ENCODE data around the gene KCNIP3.
"Not testable (repeated sequence)": the region's sequence is repeated elsewhere in the genome, so short reads cannot be mapped to it uniquely, and the experiment has no call there.

The KCNIP3 gene

GRCh38 chr2:95383635-95384027, 86.5 kb downstream of the KCNIP3 start:
- no peak for DNase-seq (ENCODE audit: low read depth, low spot score)

GRCh38 chr2:95384854-95385569, 87.9 kb downstream of the KCNIP3 start:
- no peak for DNase-seq (ENCODE audit: low read depth, low spot score)

DNA sequence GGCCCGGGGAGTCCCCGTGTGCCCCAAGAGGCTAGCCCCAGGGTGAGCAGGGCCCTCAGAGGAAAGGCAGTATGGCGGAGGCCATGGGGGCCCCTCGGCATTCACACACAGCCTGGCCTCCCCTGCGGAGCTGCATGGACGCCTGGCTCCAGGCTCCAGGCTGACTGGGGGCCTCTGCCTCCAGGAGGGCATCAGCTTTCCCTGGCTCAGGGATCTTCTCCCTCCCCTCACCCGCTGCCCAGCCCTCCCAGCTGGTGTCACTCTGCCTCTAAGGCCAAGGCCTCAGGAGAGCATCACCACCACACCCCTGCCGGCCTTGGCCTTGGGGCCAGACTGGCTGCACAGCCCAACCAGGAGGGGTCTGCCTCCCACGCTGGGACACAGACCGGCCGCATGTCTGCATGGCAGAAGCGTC, 88.4 kb downstream of the KCNIP3 start:
- no peak for DNase-seq (ENCODE audit: low read depth, low spot score)

- DNase-seq (ENCODE audit: low read depth, low spot score) = no peak
These were observed 88.9 kb downstream of the KCNIP3 start for GRCh38 chr2:95386031-95386430.

DNA sequence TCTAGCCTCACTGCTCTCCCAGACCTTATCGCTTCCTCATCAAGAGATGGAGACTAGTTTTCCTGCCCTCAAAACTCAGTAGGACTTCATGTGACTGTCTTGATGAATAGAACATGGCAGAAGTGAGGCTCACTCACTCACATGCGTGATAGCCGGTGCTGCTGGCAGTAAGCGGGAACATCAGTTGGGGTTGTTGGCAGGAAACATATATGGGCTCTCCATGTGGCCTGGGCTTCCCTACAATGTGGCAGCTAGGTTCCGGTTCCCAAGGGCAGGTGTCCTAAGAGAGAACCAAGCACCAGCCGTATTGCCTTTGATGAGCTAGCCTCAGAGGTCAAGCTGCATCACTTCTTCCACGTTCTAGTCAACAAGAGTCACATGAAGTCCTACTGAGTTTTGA, 90.2 kb downstream of the KCNIP3 start:
- DNase-seq (ENCODE audit: low read depth, low spot score) = no peak

DNA sequence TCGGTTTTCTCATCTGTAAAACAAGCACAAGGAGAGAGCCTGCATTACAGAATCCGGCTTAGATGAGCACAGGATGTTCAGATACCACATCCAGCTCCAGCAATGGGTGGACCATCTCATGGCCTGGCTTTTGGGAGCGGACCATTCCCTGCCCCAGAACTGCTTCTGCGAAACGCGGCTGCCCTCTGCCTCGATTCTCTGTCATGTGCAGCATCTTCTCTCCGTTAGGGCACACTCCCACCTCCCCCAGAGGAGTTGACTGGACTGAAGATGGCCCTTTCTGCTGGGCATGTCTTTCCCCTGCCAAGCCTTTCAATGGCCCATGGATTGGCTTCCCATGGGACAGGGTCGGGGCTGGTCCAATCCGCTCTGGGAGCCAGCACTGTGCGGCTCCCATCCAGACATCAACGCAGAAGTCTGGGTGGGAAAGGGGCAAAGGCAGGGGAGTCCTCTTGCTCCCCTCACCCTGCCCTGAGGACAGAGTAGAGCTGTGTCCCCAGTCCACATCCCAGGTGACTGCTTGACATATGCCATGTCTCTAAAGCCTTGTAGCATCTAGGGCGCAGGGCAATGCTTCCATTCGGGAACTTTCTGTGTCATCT, 91.0 kb downstream of the KCNIP3 start:
- no peak for DNase-seq (ENCODE audit: low read depth, low spot score)

DNA sequence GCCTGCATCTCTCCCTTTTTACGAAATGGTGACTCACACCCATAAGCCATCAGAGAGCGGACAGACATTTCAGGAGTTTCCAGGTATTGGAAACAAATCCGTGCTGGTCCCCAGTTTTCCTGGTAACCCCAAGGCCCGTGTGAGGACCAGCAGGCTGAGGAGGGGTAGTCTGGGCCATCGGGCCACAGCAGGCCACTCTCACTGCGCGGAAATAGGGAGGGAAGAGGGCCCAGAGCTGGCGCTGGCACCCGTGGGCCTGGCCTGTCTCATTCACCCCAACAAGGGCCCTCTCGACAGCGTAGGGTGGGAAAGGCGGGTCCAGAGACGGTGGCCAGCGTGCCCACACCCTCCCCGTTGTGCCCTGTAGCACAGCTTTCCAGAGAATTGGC, 91.7 kb downstream of the KCNIP3 start:
- no peak for DNase-seq (ENCODE audit: low read depth, low spot score)

GRCh38 chr2:95389245-95390119, 92.3 kb downstream of the KCNIP3 start:
- peak; percentile 29 for DNase-seq (ENCODE audit: low read depth, low spot score)

GRCh38 chr2:95390272-95390880, 93.2 kb downstream of the KCNIP3 start:
- DNase-seq (ENCODE audit: low read depth, low spot score) = no peak

DNA sequence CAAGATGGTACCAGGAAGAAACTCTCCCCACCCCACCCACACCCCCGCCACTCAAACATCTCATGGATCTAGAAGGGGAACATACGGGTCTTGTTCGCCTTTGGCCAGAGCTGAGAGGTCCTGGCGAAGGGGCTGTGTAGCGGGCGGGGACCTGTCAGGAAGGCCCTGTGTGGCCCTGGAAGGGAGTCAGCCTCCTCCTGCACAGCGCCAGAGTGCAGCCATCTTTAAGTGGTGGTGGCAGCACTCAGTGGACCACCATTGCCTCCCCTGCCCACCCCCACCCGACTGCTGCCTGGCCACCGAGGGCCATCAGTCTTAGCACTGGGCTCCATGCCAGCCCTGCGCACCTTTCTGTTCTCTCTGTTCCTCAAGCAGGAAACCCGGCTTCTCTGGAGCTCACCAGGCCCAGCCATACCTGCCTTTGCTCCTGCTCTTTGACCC, 93.8 kb downstream of the KCNIP3 start:
- no peak for DNase-seq (ENCODE audit: low read depth, low spot score)

- DNase-seq (ENCODE audit: low read depth, low spot score) = no peak
These were observed 94.6 kb downstream of the KCNIP3 start for GRCh38 chr2:95391641-95392310.

GRCh38 chr2:95392320-95392719, 95.2 kb downstream of the KCNIP3 start:
- no peak for DNase-seq (ENCODE audit: low read depth, low spot score)

- DNase-seq (ENCODE audit: low read depth, low spot score) = no peak
These were observed 95.7 kb downstream of the KCNIP3 start for GRCh38 chr2:95392730-95393455.

GRCh38 chr2:95393901-95394300, 96.8 kb downstream of the KCNIP3 start:
- no peak for DNase-seq (ENCODE audit: low read depth, low spot score)

DNA sequence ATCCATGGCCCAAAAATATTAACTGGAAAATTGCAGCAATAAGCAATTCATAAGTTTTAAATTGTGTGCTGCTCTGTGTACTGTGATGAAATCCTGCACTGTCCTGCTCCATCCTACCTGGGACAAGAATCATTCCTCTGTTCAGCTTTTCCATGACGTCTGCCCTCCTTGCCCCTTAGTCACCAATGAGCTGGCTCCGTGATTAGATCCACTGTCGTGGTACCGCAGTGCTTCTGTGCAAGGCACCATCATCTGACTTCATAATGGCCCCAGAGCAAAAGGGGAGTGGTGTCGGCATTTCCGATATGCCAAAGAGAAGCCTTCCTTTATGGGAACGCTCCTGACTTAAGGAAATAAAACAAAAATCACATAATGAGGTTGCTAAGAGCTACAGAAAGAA, 101.9 kb downstream of the KCNIP3 start:
- no peak for DNase-seq (ENCODE audit: low read depth, low spot score)

DNA sequence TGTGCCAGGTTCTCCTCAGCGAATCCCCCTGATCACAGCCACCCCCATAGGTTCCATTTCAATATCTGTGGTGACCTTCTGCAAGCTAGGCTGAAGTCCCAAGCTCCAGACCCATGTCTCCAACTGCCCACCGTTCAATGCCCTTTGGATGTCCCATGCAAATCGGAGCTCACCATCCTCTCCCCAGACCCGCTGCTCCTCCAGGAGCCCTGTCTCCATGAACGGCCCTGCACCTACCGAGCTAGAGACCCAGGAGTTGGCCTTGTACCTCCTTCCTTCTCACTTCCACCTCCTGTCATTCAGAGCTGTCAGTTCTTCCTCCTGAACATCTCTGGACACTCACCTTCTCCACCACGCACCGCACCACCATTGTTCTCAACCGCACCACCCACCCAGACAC, 104.3 kb downstream of the KCNIP3 start:
- DNase-seq (ENCODE audit: low read depth, low spot score) = no peak

GRCh38 chr2:95402004-95402369, 104.8 kb downstream of the KCNIP3 start:
- DNase-seq (ENCODE audit: low read depth, low spot score) = not testable (repeated sequence)

- DNase-seq (ENCODE audit: low read depth, low spot score) = peak; percentile 55
These were observed 105.4 kb downstream of the KCNIP3 start, which contains the start of gene FAHD2A for GRCh38 chr2:95402370-95403203. FAHD2A (plus strand) TSS chr2:95402708; CDS start chr2:95405559, 2,851 bp downstream.

DNA sequence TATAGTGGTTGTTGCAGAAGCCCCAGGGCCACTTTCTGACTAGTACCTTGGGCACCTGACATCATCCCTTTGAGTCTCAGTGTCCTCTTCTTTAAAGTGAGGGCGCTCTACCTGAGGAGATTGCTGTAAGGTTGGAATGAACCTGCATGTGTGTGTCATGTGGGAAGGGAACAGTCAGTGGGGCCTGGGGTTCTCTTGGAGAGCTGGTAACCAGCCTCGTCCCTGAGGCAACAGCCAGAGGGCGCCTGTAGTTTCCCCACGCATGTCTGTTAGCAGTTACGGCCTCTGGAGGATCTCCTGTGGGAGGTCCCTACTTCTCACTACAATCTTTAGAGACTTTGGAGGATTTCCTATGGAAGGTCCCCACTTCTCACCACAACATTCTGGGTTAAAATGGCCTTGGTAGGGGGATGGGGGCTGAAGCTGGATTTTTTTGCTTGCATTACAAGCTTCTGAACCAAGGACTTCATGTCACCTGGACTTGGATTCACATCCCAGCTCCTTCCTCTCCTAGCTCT, 106.1 kb downstream of the KCNIP3 start:
- DNase-seq (ENCODE audit: low read depth, low spot score) = not testable (repeated sequence)

GRCh38 chr2:95403824-95404223, 106.7 kb downstream of the KCNIP3 start:
- not testable (repeated sequence) for DNase-seq (ENCODE audit: low read depth, low spot score)
